Activated CD4-positive, alpha-beta T cell treated with anti-CD3 and anti-CD28 coated beads, Interleukin-2, amount 10 ng/mL, durations not matched to agents 24 days and 14 days (primary cell): ENCODE measurements around the gene MGMT. TPM values are rescaled to one million over a fixed set of nuclear protein-coding genes. Genes with fewer than 3 reads are reported as not detected.

Experiments
- DNase-seq: peaks from one replicate; pipeline ENCODE4 v3.0.0; 2022
- H3K27ac Mint-ChIP-seq: one replicate; pipeline ENCODE4 v1.8.0; 2022; ENCODE audit warnings: mild to moderate bottlenecking, mixed read lengths
- H3K27me3 Mint-ChIP-seq: one replicate; pipeline ENCODE4 v1.8.0; 2022; ENCODE audit warnings: mixed read lengths
- H3K36me3 Mint-ChIP-seq: one replicate; pipeline ENCODE4 v1.8.0; 2022; ENCODE audit warnings: low read depth, mild to moderate bottlenecking, mixed read lengths
- H3K4me1 Mint-ChIP-seq: one replicate; pipeline ENCODE4 v1.8.0; 2021; ENCODE audit warnings: mixed read lengths
- H3K4me3 Mint-ChIP-seq: one replicate; pipeline ENCODE4 v1.8.0; 2022; ENCODE audit warnings: mild to moderate bottlenecking, moderate library complexity, mixed read lengths
- H3K9me3 Mint-ChIP-seq: one replicate; pipeline ENCODE4 v1.8.0; 2021; ENCODE audit warnings: mixed read lengths
- intact Hi-C: fragments of 100-400 bp; cut with micrococcal nuclease; formaldehyde crosslinking; loops from one replicate; pipeline ENCODE4 v1.15.1; 2023
- total RNA-seq: library from RNA; stranded (reverse); gene quantifications from 2 replicates; pipeline ENCODE4 v1.2.3, GENCODE V29; 2022

The MGMT gene
- total RNA-seq, 1 donor from 2014 or later = 19.5 TPM

GRCh38 chr10:129641351-129641750 lies 174.3 kb downstream of the MGMT start:
- DNase-seq = no peak
- Mint-ChIP-seq H3K27ac (no peak overlapping the region), H3K9me3 (no peaks in the 10 kb centered on the region), H3K27me3 (no peaks in the 10 kb centered on the region), H3K4me3 (no peak overlapping the region), H3K36me3 (no peaks in the 10 kb centered on the region), H3K4me1 (no peaks in the 10 kb centered on the region)
- intact Hi-C loops = no loop called here

- Mint-ChIP-seq H3K36me3 (no peaks in the 10 kb centered on the region), H3K9me3 (no peaks in the 10 kb centered on the region), H3K4me1 (no peaks in the 10 kb centered on the region), H3K4me3 (no peak overlapping the region), H3K27me3 (no peaks in the 10 kb centered on the region), H3K27ac (no peak overlapping the region)
- intact Hi-C loops = no loop called here
- peak; percentile 18 for DNase-seq
These were observed 174.9 kb downstream of the MGMT start for GRCh38 chr10:129641982-129642381.

- DNase-seq = peak; percentile 32
- H3K27me3 Mint-ChIP-seq = no peaks in the 10 kb centered on the region
- no peaks in the 10 kb centered on the region for H3K4me1 Mint-ChIP-seq
- intact Hi-C loops = no loop called here
- H3K36me3 Mint-ChIP-seq = no peaks in the 10 kb centered on the region
- H3K27ac Mint-ChIP-seq = no peak overlapping the region
- H3K9me3 Mint-ChIP-seq = no peaks in the 10 kb centered on the region
- H3K4me3 Mint-ChIP-seq = no peak overlapping the region
These were observed 175.4 kb downstream of the MGMT start for GRCh38 chr10:129642427-129642826.

GRCh38 chr10:129643266-129643665 lies 176.2 kb downstream of the MGMT start:
- no peaks in the 10 kb centered on the region for H3K27me3 Mint-ChIP-seq
- DNase-seq = no peak
- no peaks in the 10 kb centered on the region for H3K4me1 Mint-ChIP-seq
- intact Hi-C loops = no loop called here
- no peaks in the 10 kb centered on the region for H3K9me3 Mint-ChIP-seq
- H3K27ac Mint-ChIP-seq = no peak overlapping the region
- H3K36me3 Mint-ChIP-seq = no peaks in the 10 kb centered on the region
- H3K4me3 Mint-ChIP-seq = no peak overlapping the region

GRCh38 chr10:129645487-129645886 lies 178.4 kb downstream of the MGMT start:
- no peaks in the 10 kb centered on the region for H3K4me1 Mint-ChIP-seq
- H3K27me3 Mint-ChIP-seq = no peaks in the 10 kb centered on the region
- intact Hi-C loops = no loop called here
- no peak overlapping the region for H3K4me3 Mint-ChIP-seq
- no peak overlapping the region for H3K27ac Mint-ChIP-seq
- DNase-seq = peak; percentile 20
- no peaks in the 10 kb centered on the region for H3K9me3 Mint-ChIP-seq
- no peaks in the 10 kb centered on the region for H3K36me3 Mint-ChIP-seq

- H3K4me3 Mint-ChIP-seq = no peak overlapping the region
- no peaks in the 10 kb centered on the region for H3K9me3 Mint-ChIP-seq
- intact Hi-C loops = no loop called here
- no peak overlapping the region for H3K27ac Mint-ChIP-seq
- H3K27me3 Mint-ChIP-seq = no peaks in the 10 kb centered on the region
- peak; percentile 15 for DNase-seq
- no peaks in the 10 kb centered on the region for H3K36me3 Mint-ChIP-seq
- H3K4me1 Mint-ChIP-seq = no peaks in the 10 kb centered on the region
These were observed 179.9 kb downstream of the MGMT start for GRCh38 chr10:129646973-129647372.

- H3K9me3 Mint-ChIP-seq = no peaks in the 10 kb centered on the region
- no peak overlapping the region for H3K4me3 Mint-ChIP-seq
- intact Hi-C loops = no loop called here
- DNase-seq = no peak
- no peaks in the 10 kb centered on the region for H3K36me3 Mint-ChIP-seq
- H3K27me3 Mint-ChIP-seq = no peaks in the 10 kb centered on the region
- no peak overlapping the region for H3K27ac Mint-ChIP-seq
- no peaks in the 10 kb centered on the region for H3K4me1 Mint-ChIP-seq
These were observed 180.5 kb downstream of the MGMT start for GRCh38 chr10:129647590-129647989.

GRCh38 chr10:129648856-129649255 lies 181.8 kb downstream of the MGMT start:
- Mint-ChIP-seq H3K27ac (no peak overlapping the region), H3K9me3 (no peaks in the 10 kb centered on the region), H3K36me3 (no peaks in the 10 kb centered on the region), H3K4me1 (no peaks in the 10 kb centered on the region), H3K4me3 (no peak overlapping the region), H3K27me3 (no peaks in the 10 kb centered on the region)
- intact Hi-C loops = no loop called here
- no peak for DNase-seq

- no peaks in the 10 kb centered on the region for H3K36me3 Mint-ChIP-seq
- DNase-seq = peak; percentile 36
- no peaks in the 10 kb centered on the region for H3K27me3 Mint-ChIP-seq
- no peaks in the 10 kb centered on the region for H3K9me3 Mint-ChIP-seq
- no peak overlapping the region for H3K4me3 Mint-ChIP-seq
- H3K27ac Mint-ChIP-seq = no peak overlapping the region
- no peaks in the 10 kb centered on the region for H3K4me1 Mint-ChIP-seq
- intact Hi-C loops = no loop called here
These were observed 185.0 kb downstream of the MGMT start for GRCh38 chr10:129652021-129652420.

GRCh38 chr10:129652521-129653201 lies 185.6 kb downstream of the MGMT start:
- intact Hi-C loops = no loop called here
- peak; percentile 49 for DNase-seq
- Mint-ChIP-seq H3K27ac (no peak overlapping the region), H3K27me3 (no peaks in the 10 kb centered on the region), H3K4me3 (no peak overlapping the region), H3K36me3 (no peaks in the 10 kb centered on the region), H3K4me1 (no peaks in the 10 kb centered on the region), H3K9me3 (no peaks in the 10 kb centered on the region)

GRCh38 chr10:129653428-129653827 lies 186.4 kb downstream of the MGMT start:
- Mint-ChIP-seq H3K4me1 (no peaks in the 10 kb centered on the region), H3K36me3 (no peaks in the 10 kb centered on the region), H3K9me3 (no peaks in the 10 kb centered on the region), H3K27ac (no peak overlapping the region), H3K27me3 (no peaks in the 10 kb centered on the region), H3K4me3 (no peak overlapping the region)
- intact Hi-C loops = no loop called here
- peak; percentile 28 for DNase-seq

- no peaks in the 10 kb centered on the region for H3K36me3 Mint-ChIP-seq
These were observed 186.8 kb downstream of the MGMT start for GRCh38 chr10:129653861-129654260.

GRCh38 chr10:129654461-129654860 lies 187.4 kb downstream of the MGMT start:
- H3K4me1 Mint-ChIP-seq = no peaks in the 10 kb centered on the region
- no peaks in the 10 kb centered on the region for H3K36me3 Mint-ChIP-seq
- H3K27me3 Mint-ChIP-seq = no peaks in the 10 kb centered on the region
- no peaks in the 10 kb centered on the region for H3K9me3 Mint-ChIP-seq
- no peak overlapping the region for H3K4me3 Mint-ChIP-seq
- peak; percentile 40 for DNase-seq
- H3K27ac Mint-ChIP-seq = no peak overlapping the region
- intact Hi-C loops = no loop called here

More at GRCh38 chr10:129653861-129654260, 186.8 kb downstream of the MGMT start:
- Mint-ChIP-seq H3K9me3 (no peaks in the 10 kb centered on the region), H3K27ac (no peak overlapping the region), H3K4me1 (no peaks in the 10 kb centered on the region), H3K4me3 (no peak overlapping the region), H3K27me3 (no peaks in the 10 kb centered on the region)
- DNase-seq = peak; percentile 19
- intact Hi-C loops = no loop called here

GRCh38 chr10:129655007-129655678 lies 188.1 kb downstream of the MGMT start:
- H3K27me3 Mint-ChIP-seq = no peaks in the 10 kb centered on the region
- H3K4me3 Mint-ChIP-seq = no peak overlapping the region
- intact Hi-C loops = no loop called here
- peak; percentile 40 for DNase-seq
- H3K9me3 Mint-ChIP-seq = no peaks in the 10 kb centered on the region
- no peaks in the 10 kb centered on the region for H3K4me1 Mint-ChIP-seq
- H3K27ac Mint-ChIP-seq = no peak overlapping the region
- H3K36me3 Mint-ChIP-seq = no peaks in the 10 kb centered on the region

GRCh38 chr10:129655679-129656031 lies 188.6 kb downstream of the MGMT start:
- Mint-ChIP-seq H3K4me1 (no peaks in the 10 kb centered on the region), H3K36me3 (no peaks in the 10 kb centered on the region), H3K27me3 (no peaks in the 10 kb centered on the region), H3K9me3 (no peaks in the 10 kb centered on the region), H3K27ac (no peak overlapping the region), H3K4me3 (no peak overlapping the region)
- intact Hi-C loops = no loop called here
- DNase-seq = no peak
